H1 (cell line): ENCODE measurements around the gene CSRNP3. TPM values are rescaled to one million over a fixed set of nuclear protein-coding genes. Genes with fewer than 3 reads are reported as not detected.

Experiments
- CTCF ChIA-PET: fragments of 300-600 bp; sonication (Branson Sonifier 250); formaldehyde crosslinking; loops from one replicate; lab custom pipeline; 2021; ENCODE audit not compliant: partially characterized antibody; lab: Charles Lee
- POLR2A ChIA-PET: fragments of 300-600 bp; sonication (Branson Sonifier 250); formaldehyde crosslinking; loops from one replicate; lab custom pipeline; 2021; ENCODE audit warnings: inconsistent platforms; ENCODE audit not compliant: partially characterized antibody; lab: Charles Lee
- DNase-seq, 2 experiments: peaks; one replicate each; pipeline versions ENCODE4 v3.0.0 to v3.0.0-alpha.2; 2010 to 2022; ENCODE audit warnings: low spot score in 2 of 2, low read depth in 1 of 2, mixed read lengths in 1 of 2
- FAIRE-seq: peaks from 2 replicates; lab custom pipeline; 2011; peaks lifted over from hg19 to GRCh38; lab: Jason Lieb, UNC
- H2AFZ ChIP-seq: 2 replicates; pipeline ENCODE4 v1.8.1; 2012; ENCODE audit warnings: low read length, inconsistent platforms
- H2AK5ac ChIP-seq: 2 replicates; pipeline ENCODE4 v1.6.1; 2013; ENCODE audit warnings: low read depth, low read length
- H2BK120ac ChIP-seq: replicated peaks from 2 replicates; pipeline ENCODE3; 2013; ENCODE audit warnings: low read depth, low read length, inconsistent platforms
- H2BK12ac ChIP-seq: 2 replicates; pipeline ENCODE4 v1.6.1; 2013; ENCODE audit warnings: low read depth, low read length
- H2BK15ac ChIP-seq: 2 replicates; pipeline ENCODE4 v1.6.1; 2013; ENCODE audit warnings: low read length
- H2BK20ac ChIP-seq: 2 replicates; pipeline ENCODE4 v1.6.1; 2013; ENCODE audit warnings: low read length
- H2BK5ac ChIP-seq: 2 replicates; pipeline ENCODE4 v1.6.1; 2013; ENCODE audit warnings: low read depth, low read length
- H3K14ac ChIP-seq: 2 replicates; pipeline ENCODE4 v1.6.1; 2013; ENCODE audit warnings: inconsistent platforms; ENCODE audit not compliant: insufficient read length
- H3K18ac ChIP-seq: 2 replicates; pipeline ENCODE4 v1.6.1; 2013; ENCODE audit warnings: low read length; ENCODE audit errors: extremely low read depth
- H3K23ac ChIP-seq: 2 replicates; pipeline ENCODE4 v1.6.1; 2013; ENCODE audit warnings: inconsistent platforms; ENCODE audit not compliant: insufficient read length
- H3K23me2 ChIP-seq: 2 replicates; pipeline ENCODE4 v1.6.1; 2013; ENCODE audit warnings: low read depth, low read length
- H3K27ac ChIP-seq: 2 replicates; pipeline ENCODE4 v1.6.1; 2011; ENCODE audit warnings: low read depth, low read length, inconsistent platforms
- H3K27me3 ChIP-seq, 4 experiments: replicated peaks in 1 of 4; 1 replicate in 1 of 4; 2 replicates in 3 of 4; pipeline versions ENCODE4 v1.6.1 to v1.8.1; 2011 to 2013; ENCODE audit warnings: low read length in 3 of 4, mild to moderate bottlenecking in 3 of 4, inconsistent platforms in 2 of 4, mixed read lengths in 2 of 4, moderate library complexity in 1 of 4; ENCODE audit not compliant: control insufficient read depth in 3 of 4, insufficient read depth in 3 of 4; ENCODE audit errors: extremely low read depth in 1 of 4
- H3K36me3 ChIP-seq, 4 experiments: 2 replicates each; pipeline versions ENCODE4 v1.6.1 to v1.8.1; 2011 to 2013; ENCODE audit warnings: mild to moderate bottlenecking in 4 of 4, low read length in 3 of 4, moderate library complexity in 2 of 4, control low read depth in 1 of 4, inconsistent platforms in 1 of 4; ENCODE audit not compliant: insufficient read depth in 4 of 4, control insufficient read depth in 2 of 4
- H3K4ac ChIP-seq: replicated peaks from 2 replicates; pipeline ENCODE3; 2013; ENCODE audit warnings: low read length, low read depth, mixed read lengths, inconsistent platforms; ENCODE audit not compliant: insufficient read length
- H3K4me1 ChIP-seq, 4 experiments: replicated peaks in 1 of 4; 1 replicate in 1 of 4; 2 replicates in 3 of 4; pipeline versions ENCODE4 v1.6.1 to v1.8.1; 2011 to 2013; ENCODE audit warnings: low read length in 3 of 4, inconsistent platforms in 2 of 4, mixed read lengths in 1 of 4; ENCODE audit not compliant: insufficient read depth in 4 of 4, control insufficient read depth in 3 of 4
- H3K4me2 ChIP-seq, 2 experiments: 2 replicates each; pipeline versions ENCODE4 v1.6.1 to v1.8.1; 2011 to 2013; ENCODE audit warnings: low read depth in 2 of 2, low read length in 2 of 2, control low read depth in 1 of 2, inconsistent platforms in 1 of 2, mild to moderate bottlenecking in 1 of 2; ENCODE audit not compliant: insufficient read depth in 1 of 2
- H3K4me3 ChIP-seq, 4 experiments: fragments of 200-600, 300-600 bp in 1 of 4; sonication (generic), shearing (Covaris generic), sonication (Bioruptor Twin) in 1 of 4; 2 replicates each; pipeline versions ENCODE4 v1.5.1 to v1.8.1; 2011 to 2016; ENCODE audit warnings: low read length in 4 of 4, low read depth in 3 of 4, control low read depth in 2 of 4, inconsistent platforms in 2 of 4, mild to moderate bottlenecking in 2 of 4, mixed read lengths in 1 of 4, moderate library complexity in 1 of 4; ENCODE audit not compliant: insufficient read depth in 2 of 4; ENCODE audit errors: extremely low read depth in 1 of 4
- H3K56ac ChIP-seq: replicated peaks from 2 replicates; pipeline ENCODE3; 2013; ENCODE audit warnings: low read depth, mild to moderate bottlenecking, mixed read lengths, low read length, inconsistent platforms; ENCODE audit not compliant: insufficient read length
- H3K79me1 ChIP-seq: 2 replicates; pipeline ENCODE4 v1.6.1; 2013; ENCODE audit warnings: low read depth, low read length, control low read depth
- H3K79me2 ChIP-seq, 2 experiments: 2 replicates each; pipeline versions ENCODE4 v1.6.1 to v1.8.1; 2012 to 2013; ENCODE audit warnings: low read length in 2 of 2, mild to moderate bottlenecking in 2 of 2, inconsistent platforms in 1 of 2; ENCODE audit not compliant: insufficient read depth in 2 of 2, control insufficient read depth in 1 of 2
- H3K9ac ChIP-seq, 4 experiments: replicated peaks in 1 of 4; 1 replicate in 1 of 4; 2 replicates in 3 of 4; pipeline versions ENCODE4 v1.6.1 to v1.8.1; 2011 to 2013; ENCODE audit warnings: low read depth in 3 of 4, low read length in 3 of 4, control low read depth in 2 of 4, mild to moderate bottlenecking in 2 of 4, moderate library complexity in 2 of 4, inconsistent platforms in 1 of 4; ENCODE audit errors: extremely low read depth in 1 of 4
- H3K9me3 ChIP-seq, 2 experiments: 2 replicates each; pipeline versions ENCODE4 v1.6.1 to v1.8.1; 2012 to 2013; ENCODE audit warnings: mild to moderate bottlenecking in 2 of 2, moderate library complexity in 2 of 2, control low read depth in 1 of 2, inconsistent platforms in 1 of 2, low read depth in 1 of 2, low read length in 1 of 2, mixed read lengths in 1 of 2; ENCODE audit not compliant: insufficient read depth in 2 of 2
- H4K20me1 ChIP-seq, 2 experiments: replicated peaks in 1 of 2; 2 replicates each; pipeline versions ENCODE3 to v1.8.1; 2011 to 2013; ENCODE audit warnings: inconsistent platforms in 2 of 2, low read length in 2 of 2, mild to moderate bottlenecking in 1 of 2; ENCODE audit not compliant: insufficient read depth in 2 of 2, control insufficient read depth in 1 of 2
- H4K5ac ChIP-seq: 2 replicates; pipeline ENCODE4 v1.6.1; 2013; ENCODE audit warnings: low read length, low read depth, mixed read lengths, inconsistent platforms; ENCODE audit not compliant: insufficient read length
- H4K8ac ChIP-seq: 2 replicates; pipeline ENCODE4 v1.8.0; 2013; ENCODE audit warnings: mild to moderate bottlenecking, moderate library complexity, low read length, inconsistent platforms; ENCODE audit not compliant: insufficient read depth; ENCODE audit errors: extremely low read depth
- H4K91ac ChIP-seq: replicated peaks from 2 replicates; pipeline ENCODE3; 2013; ENCODE audit warnings: low read length, mixed read lengths, inconsistent platforms; ENCODE audit not compliant: insufficient read length
- ASH2L ChIP-seq: fragments of 200-600, 300-600 bp; sonication (generic); IDR thresholded peaks from one replicate; pipeline ENCODE4 v1.7.1; 2017; ENCODE audit warnings: low read length
- CREB1 ChIP-seq: IDR thresholded peaks from 2 replicates; pipeline ENCODE4 v1.6.1; 2012; ENCODE audit warnings: inconsistent platforms
- EZH2 ChIP-seq: fragments of 200-600 bp; sonication (generic); IDR thresholded peaks from 2 replicates; pipeline ENCODE4 v1.7.1; 2012; ENCODE audit warnings: low read depth, mild to moderate bottlenecking, moderate library complexity, low read length, inconsistent platforms; ENCODE audit not compliant: severe bottlenecking
- GABPA ChIP-seq: IDR thresholded peaks from 2 replicates; pipeline ENCODE4 v1.6.1; 2011; ENCODE audit warnings: mild to moderate bottlenecking, low read length, moderate library complexity, borderline replicate concordance; ENCODE audit not compliant: insufficient read depth
- HDAC6 ChIP-seq: IDR thresholded peaks from one replicate; pipeline ENCODE4 v1.7.1; 2012; ENCODE audit warnings: low read depth, mild to moderate bottlenecking, inconsistent platforms, low read length, moderate library complexity
- POLR2AphosphoS5 ChIP-seq: IDR thresholded peaks from 2 replicates; pipeline ENCODE4 v1.6.1; 2011; ENCODE audit warnings: low read depth, low read length
- RXRA ChIP-seq: IDR thresholded peaks from 2 replicates; pipeline ENCODE4 v1.6.1; 2011; ENCODE audit warnings: low read depth, mild to moderate bottlenecking, low read length, moderate library complexity; ENCODE audit not compliant: insufficient read depth
- SIN3A ChIP-seq, 2 experiments: IDR thresholded peaks in 1 of 2; conservative IDR thresholded peaks in 1 of 2; 2 replicates each; pipeline ENCODE4 v1.6.1; 2011 to 2012; ENCODE audit warnings: low read length in 2 of 2, improper control_type of control experiment in 1 of 2, low read depth in 1 of 2, mild to moderate bottlenecking in 1 of 2
- SIRT6 ChIP-seq: IDR thresholded peaks from one replicate; pipeline ENCODE4 v1.7.1; 2012; ENCODE audit warnings: low read length, inconsistent platforms
- TCF12 ChIP-seq: IDR thresholded peaks from 2 replicates; pipeline ENCODE4 v1.6.1; 2011; ENCODE audit warnings: low read depth, mild to moderate bottlenecking, low read length
- USF2 ChIP-seq: IDR thresholded peaks from 2 replicates; pipeline ENCODE4 v1.6.1; 2011; ENCODE audit warnings: low read length, improper control_type of control experiment
- YY1 ChIP-seq: IDR thresholded peaks from 2 replicates; pipeline ENCODE4 v1.6.1; 2011; ENCODE audit warnings: low read depth, mild to moderate bottlenecking, low read length
- polyA plus RNA-seq, 7 experiments: library from polyadenylated mRNA; depleted of rRNA in 3 of 7; stranded (reverse) in 5 of 7; unstranded in 2 of 7; fragments of >200 nt in 5 of 7; fragments of 200-250 nt in 2 of 7; gene quantifications; 1 replicate in 5 of 7; 2 replicates in 1 of 7; 4 replicates in 1 of 7; pipeline versions ENCODE4 v1.2.1 to v1.2.3, GENCODE V29; 2011 to 2013; ENCODE audit warnings: missing spikeins in 2 of 7, mixed read lengths in 2 of 7
- total RNA-seq: library from RNA; stranded (reverse); fragmentation: NEBNext Ultra II Directional; extraction: Animal tissue kit (Norgen Biotek cat#: 25700); gene quantifications from 2 replicates; pipeline ENCODE4 v1.2.1, GENCODE V29; 2021
- TF ChIP-seq, protein P1 (sequence below): IDR thresholded peaks from 2 replicates; pipeline ENCODE4 v1.6.1; 2012; ENCODE audit warnings: low read length, inconsistent platforms

CSRNP3 gene
- total and polyA plus RNA-seq, 2 of the 8 experiments (the other 6 are each of a cell fraction or from before 2014, with no cell fraction given), result 1.3 to 6.5 TPM

DNA sequence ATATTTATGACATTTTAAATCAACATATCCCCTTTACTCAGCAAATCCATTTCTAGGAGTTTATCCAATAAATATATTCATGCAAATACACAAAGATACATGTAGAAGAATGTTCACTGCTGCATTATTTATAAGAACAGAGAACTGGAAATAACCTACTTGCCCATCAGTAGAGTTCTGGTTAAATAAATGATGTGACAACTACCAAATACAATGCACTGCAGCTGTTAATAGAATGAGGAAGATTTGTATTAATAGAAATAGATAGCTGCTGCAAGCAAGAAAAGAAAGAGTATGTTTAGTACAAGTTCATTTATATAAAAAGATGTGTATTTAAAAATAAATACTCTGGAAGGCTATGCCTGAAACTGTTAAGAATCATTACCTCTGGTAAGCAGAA, 49.3 kb upstream of the CSRNP3 start:
- no peak for DNase-seq
- no peaks in the 10 kb centered on the region for H3K27me3 ChIP-seq
- H3K79me2 ChIP-seq, result no peaks in the 10 kb centered on the region
- no peak overlapping the region for H3K18ac ChIP-seq
- H2BK12ac ChIP-seq, result no peak overlapping the region
- no peak overlapping the region for H4K91ac ChIP-seq
- peaks cover 0 to 2% (median 0%) of the 10 kb centered on the region in 4 experiments; a peak in 1 of 7 replicates for H3K4me1 ChIP-seq
- POLR2A ChIA-PET, result no interaction called here
- H2BK5ac ChIP-seq, result no peak overlapping the region
- no peak overlapping the region for H3K9ac ChIP-seq
- no peak overlapping the region for H2BK20ac ChIP-seq
- H3K23ac ChIP-seq, result no peak overlapping the region
- H3K9me3 ChIP-seq, result peaks cover 8 to 15% of the 10 kb centered on the region in 2 experiments; a peak in 3 of 4 replicates
- no peak overlapping the region for H2BK15ac ChIP-seq
- no peaks in the 10 kb centered on the region for H3K79me1 ChIP-seq
- no peak overlapping the region for H4K5ac ChIP-seq
- no peak overlapping the region for H4K8ac ChIP-seq
- no peaks in the 10 kb centered on the region for H3K23me2 ChIP-seq
- H3K36me3 ChIP-seq, result no peaks in the 10 kb centered on the region
- H3K56ac ChIP-seq, result no peak overlapping the region
- CTCF ChIA-PET, result no interaction called here
- H3K4me3 ChIP-seq, result no peak overlapping the region
- no peaks in the 10 kb centered on the region for H4K20me1 ChIP-seq
- H2AK5ac ChIP-seq, result no peak overlapping the region
- H3K27ac ChIP-seq, result no peak overlapping the region
- H3K4ac ChIP-seq, result no peak overlapping the region
- no peak overlapping the region for H2BK120ac ChIP-seq
- no peak overlapping the region for H2AFZ ChIP-seq
- no peak for FAIRE-seq
- H3K14ac ChIP-seq, result no peak overlapping the region
- no peak overlapping the region for H3K4me2 ChIP-seq
- TF ChIP-seq EZH2 (no peak), POLR2AphosphoS5 (no peak), SIN3A (conservative IDR thresholded peaks at IDR 0.05 in 1 of 2, IDR thresholded peaks at IDR 0.05 in 1 of 2; ENCODE audit: low read depth in 1 of 2, low read length in 2 of 2) (no peak), GABPA (no peak), ASH2L (no peak), TCF12 (no peak), CREB1 (no peak), SIRT6 (no peak), RXRA (no peak), YY1 (no peak), USF2 (no peak), HDAC6 (no peak)
- TF ChIP-seq, protein P1, sequence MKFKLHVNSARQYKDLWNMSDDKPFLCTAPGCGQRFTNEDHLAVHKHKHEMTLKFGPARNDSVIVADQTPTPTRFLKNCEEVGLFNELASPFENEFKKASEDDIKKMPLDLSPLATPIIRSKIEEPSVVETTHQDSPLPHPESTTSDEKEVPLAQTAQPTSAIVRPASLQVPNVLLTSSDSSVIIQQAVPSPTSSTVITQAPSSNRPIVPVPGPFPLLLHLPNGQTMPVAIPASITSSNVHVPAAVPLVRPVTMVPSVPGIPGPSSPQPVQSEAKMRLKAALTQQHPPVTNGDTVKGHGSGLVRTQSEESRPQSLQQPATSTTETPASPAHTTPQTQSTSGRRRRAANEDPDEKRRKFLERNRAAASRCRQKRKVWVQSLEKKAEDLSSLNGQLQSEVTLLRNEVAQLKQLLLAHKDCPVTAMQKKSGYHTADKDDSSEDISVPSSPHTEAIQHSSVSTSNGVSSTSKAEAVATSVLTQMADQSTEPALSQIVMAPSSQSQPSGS, result no peak
